Measurements from ENCODE around the gene SAMD1. TPM values are rescaled to one million over a fixed set of nuclear protein-coding genes. Genes with fewer than 3 reads are reported as not detected.

SAMD1 gene
- total and polyA plus RNA-seq, 11 donors: 26.7 to 62.6 (median 38.3) TPM

DNA sequence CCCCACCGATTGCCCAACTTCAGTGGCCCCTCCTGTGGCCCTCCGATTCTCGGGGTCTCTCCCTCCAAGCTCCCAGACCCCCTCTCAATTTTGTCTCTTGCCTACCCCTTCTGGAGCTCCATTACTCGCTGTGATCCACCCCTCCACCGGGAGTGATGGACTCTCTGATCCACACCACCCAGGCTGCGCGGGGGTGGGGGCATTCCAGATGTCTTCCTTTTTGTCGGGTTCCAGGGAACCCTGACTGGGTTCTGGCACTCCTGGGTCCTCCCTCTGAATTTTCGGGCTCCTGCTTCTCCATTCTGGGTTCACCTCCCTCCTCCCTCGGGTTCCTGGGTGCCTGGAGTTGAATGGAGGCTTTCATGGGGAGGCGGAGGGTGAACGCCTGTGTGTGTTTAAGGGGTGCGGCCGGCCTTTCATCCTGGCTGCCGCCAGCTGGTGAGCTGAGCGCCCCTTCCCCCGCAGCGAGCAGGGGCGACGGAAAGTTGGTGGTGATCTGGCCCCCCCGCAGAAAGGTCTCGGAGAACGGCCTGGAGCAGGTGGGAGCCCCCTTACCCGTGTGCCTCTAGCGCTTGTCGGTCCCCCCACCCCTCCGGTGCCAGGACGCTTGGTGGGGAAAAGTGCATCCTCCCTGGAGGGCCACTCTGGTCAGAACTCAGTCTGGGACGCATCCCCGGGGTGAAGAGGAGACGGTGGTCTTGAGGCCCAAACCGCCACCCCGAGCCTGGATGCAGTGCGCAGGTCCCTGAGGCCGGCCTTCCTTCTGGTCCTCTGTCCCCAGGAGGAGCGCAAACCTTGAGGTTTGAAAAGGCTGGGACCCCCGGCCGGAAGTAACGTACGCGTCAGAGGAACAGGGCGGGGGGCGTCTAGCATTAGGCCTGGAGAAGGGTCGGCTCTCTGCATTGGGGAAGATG is 16.4 kb downstream of the SAMD1 start:
- Histone ChIP-seq H3K27ac (peak overlapping the region; percentile 69 to 98 (median 91)), H3K27me3 (no peaks in the 10 kb centered on the region), H3K9me3 (no peaks in the 10 kb centered on the region), H3K36me3 (no peaks in the 10 kb centered on the region), H3K4me3 (peak overlapping the region; percentile 45 to 89 (median 74)), H3K4me1 (peaks cover 0 to 51% (median 25%) of the 10 kb centered on the region in 12 donors)
- peak in 2 of 4 donors; percentile 1 to 2 for ATAC-seq
- 3 to 5% (median 4%) methylated on average over 26 to 44 of the region's 44 CpGs for WGBS, 4 donors
- peak in 1 of 5 donors; percentile 36 for DNase-seq
- TF ChIP-seq, protein P1, sequence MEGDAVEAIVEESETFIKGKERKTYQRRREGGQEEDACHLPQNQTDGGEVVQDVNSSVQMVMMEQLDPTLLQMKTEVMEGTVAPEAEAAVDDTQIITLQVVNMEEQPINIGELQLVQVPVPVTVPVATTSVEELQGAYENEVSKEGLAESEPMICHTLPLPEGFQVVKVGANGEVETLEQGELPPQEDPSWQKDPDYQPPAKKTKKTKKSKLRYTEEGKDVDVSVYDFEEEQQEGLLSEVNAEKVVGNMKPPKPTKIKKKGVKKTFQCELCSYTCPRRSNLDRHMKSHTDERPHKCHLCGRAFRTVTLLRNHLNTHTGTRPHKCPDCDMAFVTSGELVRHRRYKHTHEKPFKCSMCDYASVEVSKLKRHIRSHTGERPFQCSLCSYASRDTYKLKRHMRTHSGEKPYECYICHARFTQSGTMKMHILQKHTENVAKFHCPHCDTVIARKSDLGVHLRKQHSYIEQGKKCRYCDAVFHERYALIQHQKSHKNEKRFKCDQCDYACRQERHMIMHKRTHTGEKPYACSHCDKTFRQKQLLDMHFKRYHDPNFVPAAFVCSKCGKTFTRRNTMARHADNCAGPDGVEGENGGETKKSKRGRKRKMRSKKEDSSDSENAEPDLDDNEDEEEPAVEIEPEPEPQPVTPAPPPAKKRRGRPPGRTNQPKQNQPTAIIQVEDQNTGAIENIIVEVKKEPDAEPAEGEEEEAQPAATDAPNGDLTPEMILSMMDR (IDR thresholded peaks at IDR 0.05): no peak
- TF ChIP-seq POLR2A (IDR thresholded peaks at IDR 0.05): no peak
- intact Hi-C loops (cut with DNase I): loop anchor here (1.0 to 10.0 kb wide), 9 partner anchors 43 to 479 kb away; partner anchors contain the start of genes ASF1B (in 5 of the 10), PRKACA (in 2 of the 10), DCAF15 (in 1 of the 10) and RFX1 (in 1 of the 10)

GRCh38 chr19:14073261-14073924 is 17.2 kb downstream of the SAMD1 start:
- H3K27ac ChIP-seq: peak overlapping the region; percentile 69 to 98 (median 91)
- WGBS, 4 donors: 0 to 1% (median 0%) methylated on average over 11 to 106 of the region's 106 CpGs
- intact Hi-C loops (cut with DNase I): loop anchor here in 7 of 10 donors (1.0 to 10.0 kb wide), 9 partner anchors 44 to 479 kb away; partner anchors contain the start of genes ASF1B (in 2 of the 7), PRKACA (in 2 of the 7), DCAF15 (in 1 of the 7) and RFX1 (in 1 of the 7)
- peaks cover 0 to 47% (median 25%) of the 10 kb centered on the region in 12 donors for H3K4me1 ChIP-seq
- H3K27me3 ChIP-seq: no peaks in the 10 kb centered on the region
- ATAC-seq (peak; percentile 13 to 62 (median 53)), DNase-seq (peak; percentile 77 to 89 (median 82))
- peak overlapping the region; percentile 56 to 89 (median 74) for H3K4me3 ChIP-seq
- H3K9me3 ChIP-seq: no peaks in the 10 kb centered on the region
- no peaks in the 10 kb centered on the region for H3K36me3 ChIP-seq
- TF ChIP-seq, protein P1 (IDR thresholded peaks at IDR 0.05): peak in 10 of 12 donors; percentile 19 to 89 (median 47)
- peak in 1 of 2 donors; percentile 38 for TF ChIP-seq POLR2A (IDR thresholded peaks at IDR 0.05)

DNA sequence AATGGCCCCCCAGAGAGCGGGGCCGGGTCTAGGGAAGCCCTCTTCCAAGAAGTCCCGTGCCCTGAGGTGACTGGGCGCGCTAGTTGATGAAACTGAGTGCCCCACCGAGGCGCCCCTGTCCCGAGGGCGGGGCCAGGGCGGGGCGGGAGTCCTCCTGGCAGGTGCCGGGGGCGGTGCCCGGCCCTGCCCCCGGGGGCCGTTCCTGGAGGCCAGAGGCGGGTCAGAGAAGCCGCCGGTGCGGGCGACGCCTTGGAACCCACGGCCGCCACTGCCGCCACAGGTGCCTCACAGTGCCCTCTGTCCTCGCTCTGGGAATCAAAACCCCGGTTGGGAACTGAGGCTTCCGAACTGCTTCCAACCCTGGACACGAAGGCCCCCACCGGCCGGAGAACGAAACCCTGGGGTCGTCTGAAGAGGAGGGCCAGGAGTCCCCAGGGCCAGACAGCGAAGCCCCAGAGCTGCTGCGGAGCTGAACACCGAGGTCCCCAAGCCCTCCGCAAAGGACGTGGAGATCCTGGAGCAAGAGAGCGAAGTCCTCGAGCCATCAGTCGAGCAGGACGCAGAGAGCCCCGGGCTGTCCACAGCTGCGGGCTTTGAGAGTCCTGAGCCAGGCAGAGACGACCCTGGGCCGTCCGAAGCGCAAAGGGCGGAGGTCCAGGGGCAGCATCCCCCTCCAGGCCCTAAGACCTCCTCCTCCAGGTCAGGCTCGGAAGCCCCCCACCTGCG is 17.9 kb downstream of the SAMD1 start, which contains the start of gene MISP3:
TSS of gene MISP3 (plus strand) at position 252 of the 726 bp plus-strand sequence. CDS start 524 bp downstream, outside the sequence.
- Histone ChIP-seq H3K4me1 (peaks cover 0 to 45% (median 25%) of the 10 kb centered on the region in 12 donors), H3K36me3 (no peaks in the 10 kb centered on the region), H3K4me3 (peak within 1 kb of the TSS; percentile 56 to 89 (median 74)), H3K27me3 (no peaks in the 10 kb centered on the region), H3K27ac (peak within 1 kb of the TSS; percentile 69 to 98 (median 91)), H3K9me3 (no peaks in the 10 kb centered on the region)
- peak in 3 of 4 donors; percentile 19 to 43 (median 33) for ATAC-seq
- DNase-seq: peak; percentile 50 to 74 (median 58)
- TF ChIP-seq, protein P1 (IDR thresholded peaks at IDR 0.05): no peak
- TF ChIP-seq POLR2A (IDR thresholded peaks at IDR 0.05): peak in 1 of 2 donors; percentile 57
- 0 to 2% (median 1%) methylated on average over 14 to 51 of the region's 51 CpGs for WGBS, 4 donors
- intact Hi-C loops (cut with DNase I): loop anchor here in 7 of 10 donors (1.0 to 10.0 kb wide), 9 partner anchors 45 to 478 kb away; partner anchors contain the start of genes ASF1B (in 2 of the 7), PRKACA (in 2 of the 7), DCAF15 (in 1 of the 7) and RFX1 (in 1 of the 7)
